ENCODE data around the gene MB21D2.
A peak's percentile ranks its signal among the peaks of the same experiment; 100 is the strongest.

The MB21D2 gene

DNA sequence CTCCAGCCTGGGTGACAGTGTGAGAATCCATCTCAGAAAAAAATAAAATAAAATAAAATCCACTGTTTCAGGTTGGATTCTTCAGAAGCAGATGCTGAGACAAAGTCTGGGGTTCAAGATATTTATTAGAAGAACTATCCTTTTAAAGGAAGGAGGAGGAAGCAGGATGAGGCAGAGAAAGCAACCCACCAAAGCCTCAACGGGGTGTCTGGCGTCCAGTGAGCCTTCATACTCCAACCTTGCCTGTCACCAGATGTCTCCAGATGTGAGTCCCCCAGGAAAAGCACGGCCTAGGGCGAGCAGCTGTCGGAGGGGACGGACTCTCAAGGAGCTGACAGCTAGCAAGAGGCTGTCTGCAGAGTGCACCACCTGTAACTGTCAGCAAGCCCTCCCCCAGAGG, 37.3 kb downstream of the MB21D2 start:
- no peak overlapping the region for H3K27ac ChIP-seq (ENCODE audit: low read depth, low read length)
- H3K4me1 ChIP-seq (ENCODE audit: control insufficient read depth, insufficient read depth, low read length, unreplicated experiment): peaks cover 27% of the 10 kb centered on the region
- H2AFZ ChIP-seq (ENCODE audit: low read length, unreplicated experiment): no peak overlapping the region
- H3K4me3 ChIP-seq (ENCODE audit: low read depth, low read length): no peak overlapping the region
- H3K79me2 ChIP-seq (ENCODE audit: control insufficient read depth, insufficient read depth, low read length, unreplicated experiment): no peaks in the 10 kb centered on the region
- no peaks in the 10 kb centered on the region for H3K27me3 ChIP-seq (ENCODE audit: insufficient read depth, low read length)
- H3K36me3 ChIP-seq (ENCODE audit: insufficient read depth, low read length): no peaks in the 10 kb centered on the region

DNA sequence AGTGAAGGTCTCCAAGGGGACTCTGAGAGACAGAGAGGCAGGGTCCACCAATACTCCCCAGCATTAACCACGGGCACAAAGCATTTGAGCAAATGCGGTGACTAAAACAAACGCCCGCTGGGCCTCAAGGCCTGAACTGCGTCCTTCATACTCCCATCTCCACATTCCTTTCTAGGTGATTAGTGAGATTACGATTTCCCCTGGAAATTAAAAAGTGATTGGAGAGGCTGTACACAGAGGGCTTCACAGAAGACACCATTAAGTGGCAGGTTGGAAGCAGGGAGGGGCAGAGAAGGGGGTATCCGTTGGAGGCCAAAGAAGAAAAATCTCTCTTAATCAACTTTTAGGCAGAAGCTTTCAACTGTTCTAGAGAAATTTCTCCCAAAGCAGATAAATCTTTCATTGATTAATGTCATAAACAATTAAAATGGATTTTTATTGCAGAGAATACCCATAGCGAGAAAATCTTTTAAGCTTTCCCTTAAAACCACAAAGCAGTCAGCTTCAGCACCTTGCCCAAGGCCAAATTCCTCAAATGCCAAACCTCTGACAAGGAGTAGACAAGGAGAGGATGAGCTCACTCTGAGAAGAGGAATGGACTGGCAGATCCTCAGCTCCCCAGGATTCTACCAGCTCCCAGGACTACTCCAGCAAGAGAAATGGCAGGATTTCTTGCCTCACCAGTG, 38.2 kb downstream of the MB21D2 start:
- Histone ChIP-seq H3K27me3 (ENCODE audit: insufficient read depth, low read length) (no peaks in the 10 kb centered on the region), H2AFZ (ENCODE audit: low read length, unreplicated experiment) (no peak overlapping the region), H3K36me3 (ENCODE audit: insufficient read depth, low read length) (no peaks in the 10 kb centered on the region), H3K4me1 (ENCODE audit: control insufficient read depth, insufficient read depth, low read length, unreplicated experiment) (peaks cover 19% of the 10 kb centered on the region), H3K4me3 (ENCODE audit: low read depth, low read length) (no peak overlapping the region), H3K27ac (ENCODE audit: low read depth, low read length) (peak overlapping the region; percentile 30), H3K79me2 (ENCODE audit: control insufficient read depth, insufficient read depth, low read length, unreplicated experiment) (no peaks in the 10 kb centered on the region)

DNA sequence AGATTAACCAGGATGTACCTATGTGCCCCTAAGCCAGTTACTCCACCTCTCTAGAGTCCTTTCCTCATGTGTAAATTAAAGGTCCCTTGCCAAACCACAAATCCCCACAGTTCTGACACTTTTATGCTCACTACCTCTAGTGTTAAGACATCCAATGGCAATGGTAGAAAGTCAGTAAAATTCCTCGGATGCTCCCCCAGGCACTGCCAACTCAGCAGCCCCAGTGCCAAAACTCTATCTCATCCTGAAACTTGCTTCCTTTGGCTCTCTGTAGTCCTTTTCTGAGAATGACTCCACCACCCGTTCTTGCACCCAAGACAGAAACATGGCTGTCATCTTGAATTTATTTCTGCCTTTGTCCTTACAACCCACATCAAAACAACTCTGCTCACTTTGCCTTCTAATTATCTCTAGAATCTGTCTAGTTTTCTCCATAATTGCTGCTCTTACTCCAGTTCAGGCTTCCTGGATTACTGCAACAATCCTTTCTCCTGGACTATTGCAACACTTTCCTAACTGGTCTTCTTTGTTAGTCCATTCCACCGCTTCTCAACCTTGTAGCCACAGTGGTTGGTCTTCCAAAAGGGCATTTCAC, 41.6 kb downstream of the MB21D2 start:
- no peak overlapping the region for H2AFZ ChIP-seq (ENCODE audit: low read length, unreplicated experiment)
- H3K79me2 ChIP-seq (ENCODE audit: control insufficient read depth, insufficient read depth, low read length, unreplicated experiment): no peaks in the 10 kb centered on the region
- H3K27me3 ChIP-seq (ENCODE audit: insufficient read depth, low read length): no peaks in the 10 kb centered on the region
- H3K36me3 ChIP-seq (ENCODE audit: insufficient read depth, low read length): no peaks in the 10 kb centered on the region
- H3K4me3 ChIP-seq (ENCODE audit: low read depth, low read length): no peak overlapping the region
- H3K4me1 ChIP-seq (ENCODE audit: control insufficient read depth, insufficient read depth, low read length, unreplicated experiment): peaks cover 13% of the 10 kb centered on the region
- H3K27ac ChIP-seq (ENCODE audit: low read depth, low read length): no peak overlapping the region

DNA sequence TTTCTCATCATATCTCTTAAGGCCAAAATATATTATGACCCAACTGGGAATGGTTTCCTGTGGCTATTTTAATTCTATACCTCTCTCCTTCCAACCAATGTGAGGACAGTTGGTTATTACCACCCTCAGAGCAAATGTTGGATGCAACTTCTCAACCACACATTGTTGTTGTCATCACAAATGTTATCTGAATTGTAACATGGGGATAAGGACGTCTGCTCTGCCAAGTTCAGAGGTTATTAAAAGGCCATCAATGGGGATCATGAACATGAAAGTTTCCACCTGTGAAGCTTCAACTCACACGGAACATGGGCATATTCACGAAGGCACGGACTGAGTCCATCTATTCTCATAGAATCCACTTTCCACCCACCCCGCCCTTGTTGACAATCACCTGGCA, 46.8 kb downstream of the MB21D2 start:
- Histone ChIP-seq H2AFZ (ENCODE audit: low read length, unreplicated experiment) (no peak overlapping the region), H3K27ac (ENCODE audit: low read depth, low read length) (no peak overlapping the region), H3K27me3 (ENCODE audit: insufficient read depth, low read length) (no peaks in the 10 kb centered on the region), H3K4me3 (ENCODE audit: low read depth, low read length) (no peak overlapping the region), H3K79me2 (ENCODE audit: control insufficient read depth, insufficient read depth, low read length, unreplicated experiment) (peaks cover 3% of the 10 kb centered on the region), H3K4me1 (ENCODE audit: control insufficient read depth, insufficient read depth, low read length, unreplicated experiment) (peaks cover 12% of the 10 kb centered on the region), H3K36me3 (ENCODE audit: insufficient read depth, low read length) (no peaks in the 10 kb centered on the region)

DNA sequence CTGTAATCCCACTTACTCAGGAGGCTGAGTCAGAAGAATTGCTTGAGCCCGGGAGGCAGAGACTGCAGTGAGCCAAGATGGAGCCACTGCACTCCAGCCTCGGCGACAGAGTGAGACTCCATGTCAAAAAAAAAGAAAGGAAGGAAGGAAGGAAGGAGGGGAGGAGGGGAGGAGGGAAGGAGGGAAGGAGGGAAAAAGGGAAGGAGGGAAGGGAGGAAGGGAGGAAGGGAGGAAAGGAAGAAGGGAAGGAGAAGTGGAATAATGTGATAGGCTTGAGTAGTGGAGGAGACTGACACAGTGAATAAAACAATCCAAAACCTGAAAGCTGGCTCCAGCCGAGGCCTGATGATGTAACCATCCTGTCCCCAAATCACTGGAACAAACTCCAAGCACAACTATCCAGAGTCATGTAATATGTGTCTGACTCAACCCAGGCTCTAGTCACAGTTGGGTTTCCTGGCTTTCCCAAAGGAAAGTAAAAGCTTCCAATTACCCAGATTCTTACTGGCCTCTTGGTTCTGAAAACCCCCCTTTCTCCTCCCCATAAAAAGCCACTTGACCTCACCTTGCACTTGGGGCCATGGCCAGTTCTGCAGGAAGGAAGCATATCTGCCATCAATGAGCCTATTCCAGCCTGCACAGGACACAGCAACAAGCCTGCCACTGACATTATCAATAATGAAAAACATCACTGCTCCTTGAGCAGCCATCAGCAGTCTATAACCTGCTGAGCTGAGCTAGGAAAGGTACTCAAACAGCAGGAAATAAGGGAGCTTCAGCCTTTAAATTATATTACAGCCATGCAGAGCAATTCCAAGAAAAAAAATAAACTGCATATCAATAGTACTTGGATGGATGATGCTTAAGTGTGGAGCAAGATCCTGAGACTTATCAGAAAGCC, 48.3 kb downstream of the MB21D2 start:
- H3K27me3 ChIP-seq (ENCODE audit: insufficient read depth, low read length): no peaks in the 10 kb centered on the region
- no peaks in the 10 kb centered on the region for H3K36me3 ChIP-seq (ENCODE audit: insufficient read depth, low read length)
- H3K79me2 ChIP-seq (ENCODE audit: control insufficient read depth, insufficient read depth, low read length, unreplicated experiment): peaks cover 3% of the 10 kb centered on the region
- no peak overlapping the region for H2AFZ ChIP-seq (ENCODE audit: low read length, unreplicated experiment)
- H3K4me1 ChIP-seq (ENCODE audit: control insufficient read depth, insufficient read depth, low read length, unreplicated experiment): peaks cover 12% of the 10 kb centered on the region
- peak overlapping the region; percentile 35; the same call in 1 of the 2 replicates for H3K27ac ChIP-seq (ENCODE audit: low read depth, low read length)
- H3K4me3 ChIP-seq (ENCODE audit: low read depth, low read length): peak overlapping the region; percentile 32; the same call in 1 of the 2 replicates

DNA sequence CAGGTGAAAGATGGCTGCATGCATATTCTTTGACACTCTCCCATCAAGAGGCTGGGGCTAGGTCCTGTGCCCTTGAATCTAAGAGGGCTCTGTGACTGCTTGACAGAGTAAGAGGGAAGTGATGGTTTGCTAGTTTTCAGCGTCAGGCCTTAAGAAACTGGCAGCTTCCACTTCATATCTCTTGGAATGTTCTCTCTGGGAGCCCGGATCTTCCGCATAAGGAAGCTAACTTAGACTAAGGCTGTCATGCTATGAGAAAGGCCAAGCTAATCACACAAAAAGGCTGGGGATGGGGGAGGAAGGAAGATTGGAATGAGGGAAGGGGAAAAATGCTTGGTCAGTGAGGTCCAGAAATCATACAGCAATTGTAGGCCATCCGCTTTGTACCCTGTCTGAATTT, 50.0 kb downstream of the MB21D2 start:
- H3K4me3 ChIP-seq (ENCODE audit: low read depth, low read length): no peak overlapping the region
- no peak overlapping the region for H3K27ac ChIP-seq (ENCODE audit: low read depth, low read length)
- no peak overlapping the region for H2AFZ ChIP-seq (ENCODE audit: low read length, unreplicated experiment)
- H3K27me3 ChIP-seq (ENCODE audit: insufficient read depth, low read length): no peaks in the 10 kb centered on the region
- peaks cover 12% of the 10 kb centered on the region for H3K4me1 ChIP-seq (ENCODE audit: control insufficient read depth, insufficient read depth, low read length, unreplicated experiment)
- H3K36me3 ChIP-seq (ENCODE audit: insufficient read depth, low read length): no peaks in the 10 kb centered on the region
- peaks cover 3% of the 10 kb centered on the region for H3K79me2 ChIP-seq (ENCODE audit: control insufficient read depth, insufficient read depth, low read length, unreplicated experiment)

DNA sequence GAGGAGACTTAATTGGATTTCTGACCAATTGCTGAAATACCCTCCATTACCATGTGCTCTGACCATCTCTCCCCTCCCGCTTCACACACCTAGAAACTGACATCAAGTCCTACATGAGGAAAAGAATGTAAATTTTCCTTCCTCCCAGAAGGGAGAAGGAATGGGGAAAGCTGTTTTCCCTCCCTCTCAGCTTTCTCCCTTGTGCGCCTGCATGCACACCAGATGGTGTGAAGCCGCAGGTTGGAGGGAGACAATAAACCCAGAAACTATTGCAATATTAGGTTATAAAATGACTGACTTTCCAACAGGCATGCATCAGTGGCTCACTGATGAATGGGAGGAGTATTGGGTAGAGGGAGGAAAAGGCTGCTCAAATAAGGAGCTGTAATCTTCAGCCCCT, 50.9 kb downstream of the MB21D2 start:
- Histone ChIP-seq H2AFZ (ENCODE audit: low read length, unreplicated experiment) (no peak overlapping the region), H3K36me3 (ENCODE audit: insufficient read depth, low read length) (no peaks in the 10 kb centered on the region), H3K4me1 (ENCODE audit: control insufficient read depth, insufficient read depth, low read length, unreplicated experiment) (peaks cover 12% of the 10 kb centered on the region), H3K27ac (ENCODE audit: low read depth, low read length) (no peak overlapping the region), H3K79me2 (ENCODE audit: control insufficient read depth, insufficient read depth, low read length, unreplicated experiment) (peaks cover 3% of the 10 kb centered on the region), H3K4me3 (ENCODE audit: low read depth, low read length) (no peak overlapping the region), H3K27me3 (ENCODE audit: insufficient read depth, low read length) (no peaks in the 10 kb centered on the region)

DNA sequence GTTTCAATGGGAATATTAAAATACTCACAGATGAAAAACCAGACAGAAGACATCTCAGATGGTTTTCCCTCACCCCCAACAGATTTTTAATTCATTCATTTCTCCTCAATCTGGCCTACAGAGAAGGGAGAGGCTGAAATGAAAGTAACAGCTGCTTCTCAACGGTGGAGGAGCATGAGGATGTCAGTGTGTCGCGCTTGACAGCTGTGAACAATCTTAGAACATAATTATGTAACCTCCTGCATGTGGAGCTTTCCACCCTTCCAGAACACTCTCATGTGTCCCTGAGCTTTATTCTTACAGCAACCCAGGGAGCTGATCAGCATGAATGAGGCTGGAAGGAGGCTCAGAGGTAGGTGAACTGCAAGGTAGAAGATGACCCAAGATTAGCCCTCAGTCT, 52.7 kb downstream of the MB21D2 start:
- Histone ChIP-seq H3K27me3 (ENCODE audit: insufficient read depth, low read length) (no peaks in the 10 kb centered on the region), H3K36me3 (ENCODE audit: insufficient read depth, low read length) (no peaks in the 10 kb centered on the region), H3K4me1 (ENCODE audit: control insufficient read depth, insufficient read depth, low read length, unreplicated experiment) (peaks cover 10% of the 10 kb centered on the region), H3K27ac (ENCODE audit: low read depth, low read length) (no peak overlapping the region), H3K4me3 (ENCODE audit: low read depth, low read length) (no peak overlapping the region), H2AFZ (ENCODE audit: low read length, unreplicated experiment) (no peak overlapping the region), H3K79me2 (ENCODE audit: control insufficient read depth, insufficient read depth, low read length, unreplicated experiment) (peaks cover 3% of the 10 kb centered on the region)

DNA sequence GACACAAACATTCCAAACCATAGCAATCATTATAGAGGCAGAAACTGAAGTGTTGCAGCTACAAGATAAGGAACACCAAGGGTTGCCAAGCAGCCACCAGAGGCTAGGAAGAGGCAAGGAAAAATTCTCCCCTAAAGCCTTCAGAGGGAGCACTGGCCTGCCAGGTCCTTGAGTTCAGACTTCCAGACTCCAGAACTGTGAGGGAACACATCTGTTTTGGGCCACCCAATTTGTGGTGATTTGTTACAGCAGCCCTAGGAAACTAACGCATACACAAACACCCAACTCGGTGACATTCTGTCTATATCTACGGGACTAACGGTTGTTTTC, 54.6 kb downstream of the MB21D2 start:
- Histone ChIP-seq H3K79me2 (ENCODE audit: control insufficient read depth, insufficient read depth, low read length, unreplicated experiment) (peaks cover 4% of the 10 kb centered on the region), H3K27me3 (ENCODE audit: insufficient read depth, low read length) (no peaks in the 10 kb centered on the region), H3K27ac (ENCODE audit: low read depth, low read length) (no peak overlapping the region), H3K36me3 (ENCODE audit: insufficient read depth, low read length) (no peaks in the 10 kb centered on the region), H3K4me1 (ENCODE audit: control insufficient read depth, insufficient read depth, low read length, unreplicated experiment) (no peaks in the 10 kb centered on the region), H2AFZ (ENCODE audit: low read length, unreplicated experiment) (no peak overlapping the region), H3K4me3 (ENCODE audit: low read depth, low read length) (no peak overlapping the region)

DNA sequence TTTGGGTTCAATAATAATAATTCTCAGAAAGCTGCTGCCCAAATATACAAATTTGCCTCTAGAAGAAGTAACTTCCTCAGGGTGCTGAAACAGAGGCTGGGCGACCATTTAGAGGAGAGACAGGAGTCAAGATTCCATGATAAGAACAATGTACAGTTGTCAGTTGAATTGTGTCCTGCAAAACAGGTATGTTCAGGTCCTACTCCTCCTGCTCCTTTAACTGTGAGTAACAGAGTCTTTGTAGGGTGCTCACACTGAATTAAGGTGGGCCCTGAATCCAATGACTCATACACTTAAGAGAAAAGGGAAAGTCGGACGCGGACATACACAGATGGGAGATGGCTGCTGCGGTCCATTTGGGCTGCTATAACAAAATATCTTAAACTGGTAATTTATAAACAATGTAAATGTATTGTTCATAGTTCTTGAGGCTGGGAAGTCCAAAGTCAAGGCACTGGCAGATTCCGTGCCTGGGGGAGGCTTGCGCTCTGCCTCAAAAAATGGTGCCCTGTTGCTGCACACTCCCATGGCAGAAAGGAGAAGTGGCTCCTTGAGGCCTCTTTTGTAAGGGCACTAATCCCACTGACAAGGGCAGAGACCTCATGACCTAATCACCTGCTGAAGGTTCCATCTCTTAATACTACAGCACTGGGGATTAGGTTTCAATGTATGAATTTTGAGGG, 55.1 kb downstream of the MB21D2 start:
- H3K4me1 ChIP-seq (ENCODE audit: control insufficient read depth, insufficient read depth, low read length, unreplicated experiment): no peaks in the 10 kb centered on the region
- no peak overlapping the region for H2AFZ ChIP-seq (ENCODE audit: low read length, unreplicated experiment)
- no peak overlapping the region for H3K27ac ChIP-seq (ENCODE audit: low read depth, low read length)
- H3K27me3 ChIP-seq (ENCODE audit: insufficient read depth, low read length): no peaks in the 10 kb centered on the region
- peaks cover 4% of the 10 kb centered on the region for H3K79me2 ChIP-seq (ENCODE audit: control insufficient read depth, insufficient read depth, low read length, unreplicated experiment)
- H3K4me3 ChIP-seq (ENCODE audit: low read depth, low read length): no peak overlapping the region
- no peaks in the 10 kb centered on the region for H3K36me3 ChIP-seq (ENCODE audit: insufficient read depth, low read length)

Measured in ACC112 (cell line).